Spleen (tissue), 11 donors: ENCODE measurements around the gene FLT1. TPM values are rescaled to one million over a fixed set of nuclear protein-coding genes. Genes with fewer than 3 reads are reported as not detected.

Experiments used
- DNase-seq: peaks from one replicate; pipeline ENCODE4 v3.0.0-alpha.2; 2020
- H3K27ac ChIP-seq, 8 donors: fragments of 200-600 bp; sonication (generic) in 7 of 8; 1 replicate in 4 of 8; 2 replicates in 4 of 8; pipeline versions ENCODE4 v1.5.0 to v1.8.0; 2016 to 2021; ENCODE audit warnings: inconsistent platforms in 4 of 8, mild to moderate bottlenecking in 4 of 8, moderate library complexity in 1 of 8
- H3K27me3 ChIP-seq, 7 donors: fragments of 200-600 bp; sonication (generic) in 6 of 7; replicated peaks in 1 of 7; 1 replicate in 4 of 7; 2 replicates in 3 of 7; pipeline versions ENCODE4 v1.5.0 to v1.8.0; 2016 to 2021; ENCODE audit warnings: inconsistent platforms in 3 of 7, mild to moderate bottlenecking in 1 of 7
- H3K36me3 ChIP-seq, 6 donors: fragments of 200-600 bp; sonication (generic) in 5 of 6; 1 replicate in 4 of 6; 2 replicates in 2 of 6; pipeline versions ENCODE4 v1.5.0 to v1.8.0; 2016 to 2021; ENCODE audit warnings: inconsistent platforms in 2 of 6
- H3K4me1 ChIP-seq, 6 donors: fragments of 200-600 bp; sonication (generic) in 5 of 6; 1 replicate in 3 of 6; 2 replicates in 3 of 6; pipeline versions ENCODE4 v1.5.0 to v1.8.0; 2016 to 2021; ENCODE audit warnings: inconsistent platforms in 3 of 6
- H3K4me3 ChIP-seq, 8 donors: fragments of 200-600 bp; sonication (generic) in 7 of 8; 1 replicate in 4 of 8; 2 replicates in 4 of 8; pipeline versions ENCODE4 v1.5.0 to v1.8.0; 2016 to 2021; ENCODE audit warnings: inconsistent platforms in 4 of 8, mild to moderate bottlenecking in 4 of 8, moderate library complexity in 2 of 8
- H3K9me3 ChIP-seq, 8 donors: fragments of 200-600 bp; sonication (generic) in 7 of 8; 1 replicate in 4 of 8; 2 replicates in 4 of 8; pipeline versions ENCODE4 v1.5.0 to v1.8.0; 2016 to 2021; ENCODE audit warnings: inconsistent platforms in 4 of 8
- POLR2A ChIP-seq, 3 donors: fragments of 450-650 bp; IDR thresholded peaks; one replicate each; pipeline ENCODE4 v1.5.1; 2017; ENCODE audit warnings: antibody characterized with exemption in 3 of 3, mild to moderate bottlenecking in 1 of 3
- POLR2AphosphoS5 ChIP-seq, 3 donors: sonication (generic); formaldehyde crosslinking; IDR thresholded peaks; one replicate each; pipeline ENCODE4 v1.5.1; 2017; ENCODE audit warnings: antibody characterized with exemption in 3 of 3
- WGBS, 5 donors: extraction: QIAGEN DNeasy Blood & Tissue Kit in 3 of 5; methylation state at CpG; one replicate each; pipeline versions ENCODE4 v1.1.5 to v1.1.7; 2013 to 2018; 5-methylcytosine and 5-hydroxymethylcytosine counted together
- intact Hi-C: fragments of 100-400 bp; cut with DNase I; formaldehyde crosslinking; loops from one replicate; pipeline ENCODE4 v1.15.0; 2023; ENCODE audit warnings: low total_unique reads
- polyA plus RNA-seq, 3 donors: library from polyadenylated mRNA; stranded (reverse); fragments of 200-250 nt; gene quantifications; one replicate each; pipeline ENCODE4 v1.2.1, GENCODE V29; 2013
- total RNA-seq, 7 donors: library from RNA; depleted of rRNA in 3 of 7; stranded (reverse); fragments of >200 nt in 3 of 7; fragmentation: NEBNext Ultra II Directional in 4 of 7; extraction: Animal tissue kit (Norgen Biotek cat#: 25700) in 4 of 7; gene quantifications; one replicate each; pipeline versions ENCODE4 v1.1.0 to v1.2.1, GENCODE V29; 2016 to 2021
- TF ChIP-seq, protein P1 (sequence below), 11 experiments: fragments of 200-600 bp in 7 of 11; fragments of 450-650 bp in 4 of 11; sonication (generic) in 4 of 11; IDR thresholded peaks in 8 of 11; conservative IDR thresholded peaks in 3 of 11; 1 replicate in 7 of 11; 2 replicates in 4 of 11; pipeline versions ENCODE4 v1.4.0 to v1.8.0; 2016 to 2021; ENCODE audit warnings: antibody characterized with exemption in 11 of 11, inconsistent platforms in 4 of 11, mild to moderate bottlenecking in 1 of 11
- donor health status: healthy with polysubstance abuse.
- donor health status: DM: no; HTN: no; CAD: no; lungs with moderate emphysema.
- donor health status: DM: no; HTN: no; CAD: no.
- donor health status: Bipolar disorder and iron deficiency.
- donor health status: healthy.
- donor health status: DM: no; HTN: no; CAD: no.
- donor health status: DM: yes; HTN: yes; CAD: no.

FLT1 gene
- total and polyA plus RNA-seq, 10 donors, result 1.2 to 70.6 (median 55.4) TPM

DNA sequence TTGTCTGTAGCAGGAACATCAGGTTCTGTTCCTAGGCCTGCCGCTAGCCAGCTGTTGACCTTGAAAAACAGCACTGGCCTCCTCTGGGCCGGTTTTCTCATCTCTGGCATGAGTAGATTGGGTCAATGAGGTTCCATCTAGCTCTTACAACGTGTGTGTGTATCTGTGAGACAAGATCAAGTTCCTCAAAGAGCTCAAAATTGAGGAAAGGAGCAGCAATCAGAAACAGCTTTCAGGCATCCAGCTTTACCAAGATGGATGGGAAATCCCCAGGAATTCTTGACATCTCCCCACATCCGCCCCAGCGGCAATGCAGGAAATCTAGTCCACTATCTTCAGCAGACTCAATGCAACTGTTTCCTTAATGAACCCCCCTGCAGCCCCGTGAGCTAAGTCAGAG is 4.9 kb downstream of the FLT1 start:
- TF ChIP-seq POLR2AphosphoS5 (IDR thresholded peaks at IDR 0.05), result no peak
- TF ChIP-seq, protein P1, sequence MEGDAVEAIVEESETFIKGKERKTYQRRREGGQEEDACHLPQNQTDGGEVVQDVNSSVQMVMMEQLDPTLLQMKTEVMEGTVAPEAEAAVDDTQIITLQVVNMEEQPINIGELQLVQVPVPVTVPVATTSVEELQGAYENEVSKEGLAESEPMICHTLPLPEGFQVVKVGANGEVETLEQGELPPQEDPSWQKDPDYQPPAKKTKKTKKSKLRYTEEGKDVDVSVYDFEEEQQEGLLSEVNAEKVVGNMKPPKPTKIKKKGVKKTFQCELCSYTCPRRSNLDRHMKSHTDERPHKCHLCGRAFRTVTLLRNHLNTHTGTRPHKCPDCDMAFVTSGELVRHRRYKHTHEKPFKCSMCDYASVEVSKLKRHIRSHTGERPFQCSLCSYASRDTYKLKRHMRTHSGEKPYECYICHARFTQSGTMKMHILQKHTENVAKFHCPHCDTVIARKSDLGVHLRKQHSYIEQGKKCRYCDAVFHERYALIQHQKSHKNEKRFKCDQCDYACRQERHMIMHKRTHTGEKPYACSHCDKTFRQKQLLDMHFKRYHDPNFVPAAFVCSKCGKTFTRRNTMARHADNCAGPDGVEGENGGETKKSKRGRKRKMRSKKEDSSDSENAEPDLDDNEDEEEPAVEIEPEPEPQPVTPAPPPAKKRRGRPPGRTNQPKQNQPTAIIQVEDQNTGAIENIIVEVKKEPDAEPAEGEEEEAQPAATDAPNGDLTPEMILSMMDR (IDR thresholded peaks at IDR 0.05 in 8 of 11, conservative IDR thresholded peaks at IDR 0.05 in 3 of 11), result no peak
- TF ChIP-seq POLR2A (IDR thresholded peaks at IDR 0.05), result no peak
- no peak overlapping the region for H3K27ac ChIP-seq
- intact Hi-C loops, result loop anchor here (10.0 kb wide), 1 partner anchor 145 kb away; no protein-coding TSS in a partner anchor
- H3K4me1 ChIP-seq, result peaks cover 9 to 85% (median 39%) of the 10 kb centered on the region in 6 donors
- no peaks in the 10 kb centered on the region for H3K9me3 ChIP-seq
- DNase-seq, result no peak
- 14 to 28% (median 21%) methylated on average over 6 of the region's 6 CpGs for WGBS, 5 donors
- no peaks in the 10 kb centered on the region for H3K36me3 ChIP-seq
- H3K4me3 ChIP-seq, result no peak overlapping the region
- H3K27me3 ChIP-seq, result peaks cover 3 to 52% (median 45%) of the 10 kb centered on the region in 7 donors

DNA sequence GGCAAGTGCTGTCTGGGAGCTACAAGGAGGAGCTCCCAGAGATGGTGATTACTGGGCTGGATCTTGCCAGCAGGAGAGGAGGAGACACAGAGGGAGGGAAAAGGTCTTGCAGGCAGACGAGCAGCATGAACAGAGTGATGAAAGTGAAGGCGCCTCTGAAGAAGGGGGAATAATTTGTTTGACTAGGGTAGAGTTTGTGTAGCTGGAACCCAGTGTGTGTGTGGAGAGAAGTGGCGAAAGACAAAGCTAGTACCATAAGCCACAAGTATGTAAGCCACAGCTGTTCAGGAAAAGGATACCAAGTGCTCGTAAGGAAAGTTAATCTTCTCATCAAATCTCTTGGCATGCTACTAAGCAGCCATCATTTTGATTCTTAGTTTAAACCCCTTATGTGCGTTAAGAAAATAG is 5.4 kb downstream of the FLT1 start:
- no peak for DNase-seq
- Histone ChIP-seq H3K36me3 (no peaks in the 10 kb centered on the region), H3K27me3 (peaks cover 3 to 47% (median 40%) of the 10 kb centered on the region in 7 donors), H3K9me3 (no peaks in the 10 kb centered on the region), H3K27ac (no peak overlapping the region), H3K4me1 (peaks cover 5 to 80% (median 34%) of the 10 kb centered on the region in 6 donors), H3K4me3 (no peak overlapping the region)
- WGBS, 5 donors, result 21 to 36% (median 28%) methylated on average over 5 of the region's 5 CpGs
- intact Hi-C loops, result no loop called here
- TF ChIP-seq POLR2A (IDR thresholded peaks at IDR 0.05), result no peak
- TF ChIP-seq, protein P1 (IDR thresholded peaks at IDR 0.05 in 8 of 11, conservative IDR thresholded peaks at IDR 0.05 in 3 of 11), result no peak

DNA sequence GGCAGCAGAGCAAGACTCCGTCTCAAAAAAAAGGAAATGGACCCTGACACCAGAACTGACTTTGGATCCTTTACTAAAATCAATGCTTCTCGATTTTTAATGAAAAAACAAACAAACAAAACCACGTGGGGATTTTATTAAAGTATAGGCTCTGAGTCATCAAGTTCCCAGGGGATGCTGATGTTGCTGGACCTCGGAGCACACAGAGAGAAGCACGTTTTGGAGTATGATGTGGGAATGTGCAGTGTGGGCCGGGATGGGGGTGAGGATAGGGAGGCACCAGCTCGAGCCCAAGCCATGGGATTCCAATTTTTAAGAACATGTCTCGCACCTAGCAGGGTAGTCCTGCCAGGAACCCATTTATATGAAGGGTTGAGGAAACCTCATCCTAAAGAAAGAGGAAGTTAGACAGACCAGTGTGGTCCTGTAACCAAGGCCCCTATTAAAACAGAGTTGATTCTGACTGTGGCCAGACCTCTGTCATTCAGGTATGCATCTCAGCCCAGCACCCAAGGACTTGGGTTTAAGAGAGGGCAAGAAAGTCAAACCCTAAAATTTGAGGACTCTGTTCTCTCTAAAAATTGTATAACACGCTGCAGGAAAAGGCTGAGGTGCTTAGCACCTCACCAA is 6.4 kb downstream of the FLT1 start:
- Histone ChIP-seq H3K36me3 (no peaks in the 10 kb centered on the region), H3K27me3 (peaks cover 0 to 47% (median 29%) of the 10 kb centered on the region in 7 donors), H3K4me3 (no peak overlapping the region), H3K9me3 (no peaks in the 10 kb centered on the region), H3K27ac (no peak overlapping the region), H3K4me1 (peaks cover 0 to 70% (median 23%) of the 10 kb centered on the region in 6 donors)
- WGBS, 5 donors, result 58 to 71% (median 64%) methylated on average over 9 of the region's 9 CpGs
- intact Hi-C loops, result no loop called here
- no peak for DNase-seq
- TF ChIP-seq POLR2A (IDR thresholded peaks at IDR 0.05) (no peak), POLR2AphosphoS5 (IDR thresholded peaks at IDR 0.05) (no peak)
- TF ChIP-seq, protein P1 (IDR thresholded peaks at IDR 0.05 in 8 of 11, conservative IDR thresholded peaks at IDR 0.05 in 3 of 11), result no peak

DNA sequence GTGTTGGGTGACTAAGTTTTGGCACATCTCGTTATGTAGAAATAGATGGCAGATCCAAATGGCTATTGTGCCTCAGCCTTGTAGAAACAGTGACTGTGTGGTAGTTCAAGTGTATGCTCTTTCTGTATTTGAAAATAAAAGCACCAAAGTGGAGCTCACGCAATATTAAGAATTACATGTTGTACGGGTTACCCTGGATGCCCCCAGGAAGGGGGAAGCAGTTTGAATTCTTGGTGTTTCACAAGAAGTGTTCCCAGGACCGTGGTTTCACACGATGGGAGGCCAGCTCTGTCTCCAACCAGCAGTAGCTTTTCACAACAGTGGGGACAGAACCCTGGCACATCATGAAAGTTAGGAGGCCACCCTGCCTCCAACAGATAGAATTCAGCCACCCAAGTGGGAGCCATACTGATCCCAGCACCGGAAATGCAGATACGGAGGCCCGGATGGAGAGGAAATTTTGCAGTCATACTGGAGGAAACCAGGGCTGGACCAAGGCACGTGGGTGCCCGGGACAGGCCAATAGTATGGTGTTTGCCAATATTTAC is 8.9 kb downstream of the FLT1 start:
- intact Hi-C loops, result no loop called here
- TF ChIP-seq, protein P1 (IDR thresholded peaks at IDR 0.05 in 8 of 11, conservative IDR thresholded peaks at IDR 0.05 in 3 of 11), result no peak
- TF ChIP-seq POLR2A (IDR thresholded peaks at IDR 0.05), result no peak
- TF ChIP-seq POLR2AphosphoS5 (IDR thresholded peaks at IDR 0.05), result no peak

More for the DNA sequence above, 8.9 kb downstream of the FLT1 start:
- Histone ChIP-seq H3K4me3 (no peak overlapping the region), H3K9me3 (no peaks in the 10 kb centered on the region), H3K36me3 (no peaks in the 10 kb centered on the region), H3K27ac (no peak overlapping the region), H3K27me3 (peaks cover 0 to 36% (median 9%) of the 10 kb centered on the region in 7 donors), H3K4me1 (peaks cover 0 to 48% (median 19%) of the 10 kb centered on the region in 6 donors)
- 56 to 78% (median 61%) methylated on average over 10 of the region's 10 CpGs for WGBS, 5 donors
- no peak for DNase-seq
